GM12878 (cell line): Measurements from ENCODE around the gene TBC1D5. TPM values are rescaled to one million over a fixed set of nuclear protein-coding genes. Genes with fewer than 3 reads are reported as not detected.

ENCODE experiments used
- ATAC-seq: fragments of 200-7000 bp; cut with Tn5 transposase; 3 replicates; pipeline ENCODE4 v1.9.1; 2020; ENCODE audit warnings: mild to moderate bottlenecking, moderate library complexity
- BruUV-seq: library from RNA; stranded (reverse); fragments of 400-500 nt; replicated peaks from 2 replicates; lab custom pipeline; 2021; lab: Mats Ljungman, UMichigan
- CTCF ChIA-PET: fragments of 300-600 bp; sonication (Branson Sonifier 250); formaldehyde crosslinking; extraction: SDS; loops from one replicate; lab custom pipeline; 2021; ENCODE audit warnings: inconsistent platforms; lab: Yijun Ruan, JAX
- POLR2A ChIA-PET: fragments of 350-600 bp; formaldehyde crosslinking; extraction: SDS; loops from one replicate; lab custom pipeline; 2021; ENCODE audit warnings: inconsistent platforms; lab: Charles Lee
- RAD21 ChIA-PET: fragments of 300-600 bp; sonication (Branson Sonifier 250); formaldehyde crosslinking; loops from one replicate; lab custom pipeline; 2023; ENCODE audit warnings: antibody characterized with exemption; ENCODE audit not compliant: unreplicated experiment; lab: Charles Lee
- SMC1A ChIA-PET: fragments of 300-600 bp; sonication (Branson Sonifier 250); formaldehyde crosslinking; loops from one replicate; lab custom pipeline; 2023; ENCODE audit not compliant: unreplicated experiment, uncharacterized antibody; lab: Charles Lee
- DNase-seq: peaks from one replicate; pipeline ENCODE4 v3.0.0-alpha.2; 2011; ENCODE audit warnings: low read depth, low spot score
- FAIRE-seq: peaks from 3 replicates; lab custom pipeline; 2011; peaks lifted over from hg19 to GRCh38; lab: Jason Lieb, UNC
- H2AFZ ChIP-seq: 2 replicates; pipeline ENCODE4 v1.6.0; 2011; ENCODE audit warnings: low read depth, low read length, control low read depth; ENCODE audit not compliant: control insufficient read depth
- H3K27ac ChIP-seq: 2 replicates; pipeline ENCODE4 v1.5.1; 2011; ENCODE audit warnings: control low read depth; ENCODE audit not compliant: control insufficient read depth, insufficient read depth
- H3K27me3 ChIP-seq, 2 experiments: replicated peaks in 1 of 2; 2 replicates each; pipeline versions ENCODE4 v1.6.0 to v1.6.1; 2011; ENCODE audit warnings: low read length in 1 of 2; ENCODE audit not compliant: control insufficient read depth in 2 of 2, insufficient read depth in 2 of 2
- H3K36me3 ChIP-seq, 2 experiments: 2 replicates each; pipeline ENCODE4 v1.5.1; 2011; ENCODE audit warnings: low read length in 1 of 2; ENCODE audit not compliant: control insufficient read depth in 2 of 2, insufficient read depth in 2 of 2
- H3K4me1 ChIP-seq: 2 replicates; pipeline ENCODE4 v1.6.1; 2011; ENCODE audit warnings: mild to moderate bottlenecking, low read length, moderate library complexity, mixed read lengths; ENCODE audit not compliant: control insufficient read depth, insufficient read depth
- H3K4me2 ChIP-seq: 2 replicates; pipeline ENCODE4 v1.6.0; 2011; ENCODE audit warnings: control low read depth; ENCODE audit not compliant: control insufficient read depth, insufficient read depth
- H3K4me3 ChIP-seq: fragments of 200-600 bp; sonication (generic); 2 replicates; pipeline ENCODE4 v1.5.1; 2016
- H3K79me2 ChIP-seq: 2 replicates; pipeline ENCODE4 v1.6.0; 2011; ENCODE audit warnings: low read length; ENCODE audit not compliant: control insufficient read depth, insufficient read depth
- H3K9ac ChIP-seq: 2 replicates; pipeline ENCODE4 v1.8.0; 2011; ENCODE audit warnings: low read length, control low read depth, mixed read lengths; ENCODE audit not compliant: control insufficient read depth, insufficient read depth
- H3K9me3 ChIP-seq: replicated peaks from 3 replicates; pipeline ENCODE4 v1.5.1; 2011; ENCODE audit warnings: mild to moderate bottlenecking, low read length; ENCODE audit not compliant: control insufficient read depth, insufficient read depth
- H4K20me1 ChIP-seq: 2 replicates; pipeline ENCODE4 v1.6.0; 2011; ENCODE audit not compliant: control insufficient read depth, insufficient read depth
- ASH2L ChIP-seq: fragments of 300-600, 200-600 bp; sonication (generic); IDR thresholded peaks from 2 replicates; pipeline ENCODE4 v1.6.1; 2017; ENCODE audit warnings: low read depth, mild to moderate bottlenecking, borderline replicate concordance
- KAT2A ChIP-seq: conservative IDR thresholded peaks from 2 replicates; pipeline ENCODE4 v1.6.1; 2011; ENCODE audit warnings: low read depth, low read length; ENCODE audit not compliant: control insufficient read depth
- MAX ChIP-seq: IDR thresholded peaks from 2 replicates; pipeline ENCODE4 v1.6.1; 2012; ENCODE audit warnings: low read depth, low read length, improper control_type of control experiment
- RCOR1 ChIP-seq: conservative IDR thresholded peaks from 2 replicates; pipeline ENCODE4 v1.6.1; 2012; ENCODE audit warnings: low read depth, low read length, improper control_type of control experiment
- RUNX3 ChIP-seq: IDR thresholded peaks from 2 replicates; pipeline ENCODE4 v1.6.1; 2012; ENCODE audit warnings: low read length, inconsistent platforms
- YBX1 ChIP-seq: fragments of 450-650 bp; IDR thresholded peaks from 2 replicates; pipeline ENCODE4 v1.6.1; 2016; ENCODE audit warnings: antibody characterized with exemption
- YY1 ChIP-seq: IDR thresholded peaks from 2 replicates; pipeline ENCODE4 v1.6.1; 2011; ENCODE audit warnings: low read depth, mild to moderate bottlenecking, low read length
- ZNF207 ChIP-seq: fragments of 450-650 bp; IDR thresholded peaks from 2 replicates; pipeline ENCODE4 v1.6.1; 2014; ENCODE audit warnings: antibody characterized with exemption, mild to moderate bottlenecking, borderline replicate concordance
- WGBS: methylation state at CpG from one replicate; pipeline ENCODE4 v1.1.6; 2016; ENCODE audit warnings: low lambda C conversion rate; ENCODE audit not compliant: insufficient replicate concordance, insufficient coverage; ENCODE audit errors: missing lambda C conversion rate; 5-methylcytosine and 5-hydroxymethylcytosine counted together
- in situ Hi-C: fragments of 300-500 bp; cut with MboI; formaldehyde crosslinking; loops from 9 replicates; pipeline ENCODE4 v1.14.3; 2018; ENCODE audit warnings: mixed read lengths
- intact Hi-C: fragments of 100-400 bp; cut with micrococcal nuclease; formaldehyde crosslinking; loops from one replicate; pipeline ENCODE4 v1.14.2; 2022; ENCODE audit not compliant: unreplicated experiment
- polyA plus RNA-seq, 11 experiments: library from polyadenylated mRNA; depleted of rRNA in 4 of 11; unstranded in 6 of 11; stranded (reverse) in 5 of 11; fragments of >200 nt; fragmentation: Nextera tagmentation in 4 of 11; fragmentation: Illumina TruSeq in 1 of 11; extraction: Ambion mirVana in 4 of 11; extraction: Trizol in 1 of 11; gene quantifications; 1 replicate in 1 of 11; 2 replicates in 10 of 11; pipeline versions ENCODE4 v1.2.1 to v1.2.3, GENCODE V29; 2011 to 2016; ENCODE audit warnings: inconsistent platforms in 2 of 11, missing spikeins in 2 of 11, low read depth in 1 of 11
- total RNA-seq, 4 experiments: library from RNA; depleted of rRNA in 3 of 4; stranded (reverse); fragments of >200 nt in 3 of 4; fragmentation: Illumina TruSeq in 1 of 4; extraction: Trizol in 1 of 4; gene quantifications; 2 replicates each; pipeline versions ENCODE4 v1.2.1 to v1.2.3, GENCODE V29; 2013 to 2021
- TF ChIP-seq, protein P1 (sequence below): fragments of 450-650 bp; IDR thresholded peaks from 2 replicates; pipeline ENCODE4 v1.6.1; 2017; ENCODE audit warnings: mild to moderate bottlenecking

Gene TBC1D5
- total and polyA plus RNA-seq, 10 of the 15 experiments (the other 5 are each of a cell fraction or from before 2014, with no cell fraction given): 5.5 to 61.0 (median 43.8) TPM

GRCh38 chr3:17155951-17156350 lies 586.5 kb downstream of the TBC1D5 start:
- ChIA-PET CTCF (interaction anchor here (1.2 kb wide), 1 partner anchor 56 kb away, joined by 3 read pairs; no protein-coding TSS in a partner anchor), POLR2A (no interaction called here), RAD21 (no interaction called here), SMC1A (interaction anchor here (1.4 to 1.5 kb wide), 2 partner anchors 76 to 205 kb away, joined by 3 to 5 read pairs; no protein-coding TSS in a partner anchor)
- peaks cover 6% of the 10 kb centered on the region; the same call in 2 of the 3 replicates for H3K9me3 ChIP-seq
- TF ChIP-seq, protein P1, sequence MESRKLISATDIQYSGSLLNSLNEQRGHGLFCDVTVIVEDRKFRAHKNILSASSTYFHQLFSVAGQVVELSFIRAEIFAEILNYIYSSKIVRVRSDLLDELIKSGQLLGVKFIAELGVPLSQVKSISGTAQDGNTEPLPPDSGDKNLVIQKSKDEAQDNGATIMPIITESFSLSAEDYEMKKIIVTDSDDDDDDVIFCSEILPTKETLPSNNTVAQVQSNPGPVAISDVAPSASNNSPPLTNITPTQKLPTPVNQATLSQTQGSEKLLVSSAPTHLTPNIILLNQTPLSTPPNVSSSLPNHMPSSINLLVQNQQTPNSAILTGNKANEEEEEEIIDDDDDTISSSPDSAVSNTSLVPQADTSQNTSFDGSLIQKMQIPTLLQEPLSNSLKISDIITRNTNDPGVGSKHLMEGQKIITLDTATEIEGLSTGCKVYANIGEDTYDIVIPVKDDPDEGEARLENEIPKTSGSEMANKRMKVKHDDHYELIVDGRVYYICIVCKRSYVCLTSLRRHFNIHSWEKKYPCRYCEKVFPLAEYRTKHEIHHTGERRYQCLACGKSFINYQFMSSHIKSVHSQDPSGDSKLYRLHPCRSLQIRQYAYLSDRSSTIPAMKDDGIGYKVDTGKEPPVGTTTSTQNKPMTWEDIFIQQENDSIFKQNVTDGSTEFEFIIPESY: no peak
- TF ChIP-seq RUNX3 (no peak), RCOR1 (no peak), YBX1 (no peak), KAT2A (no peak), ZNF207 (no peak), MAX (no peak), ASH2L (no peak), YY1 (no peak)
- WGBS: 70% methylated on average over 1 of the region's 1 CpG
- H3K4me1 ChIP-seq: peaks cover 18% of the 10 kb centered on the region
- H4K20me1 ChIP-seq: no peaks in the 10 kb centered on the region
- in situ Hi-C loops: no loop called here
- H3K79me2 ChIP-seq: no peaks in the 10 kb centered on the region
- BruUV-seq: no TSS peak
- H3K27me3 ChIP-seq: no peaks in the 10 kb centered on the region
- intact Hi-C loops: loop anchor here (10.0 kb wide), 1 partner anchor 271 kb away; the partner anchor contains the start of gene PLCL2
- H3K9ac ChIP-seq: no peak overlapping the region
- ATAC-seq: no peak
- no peak for FAIRE-seq
- peaks cover 6 to 23% of the 10 kb centered on the region in 2 experiments; a peak in 3 of 4 replicates for H3K36me3 ChIP-seq
- no peak for DNase-seq
- no peak overlapping the region for H2AFZ ChIP-seq
- no peak overlapping the region for H3K27ac ChIP-seq
- no peak overlapping the region for H3K4me3 ChIP-seq
- no peak overlapping the region for H3K4me2 ChIP-seq
